SU-DHL-6 (cell line): ENCODE measurements around the gene CYLC2.

Experiments
- H2AFZ ChIP-seq: fragments of 200-600 bp; sonication (generic); 2 replicates; pipeline ENCODE4 v1.6.1; 2014; ENCODE audit warnings: low read depth, mild to moderate bottlenecking, moderate library complexity, mixed read lengths, antibody characterized with exemption, low read length; ENCODE audit not compliant: severe bottlenecking
- H3F3A ChIP-seq: fragments of 200-600 bp; shearing (Covaris generic); 2 replicates; pipeline ENCODE4 v1.6.0; 2016; ENCODE audit warnings: antibody characterized with exemption, mild to moderate bottlenecking; ENCODE audit not compliant: insufficient read depth
- H3K27ac ChIP-seq: fragments of 200-600 bp; sonication (generic); 2 replicates; pipeline ENCODE4 v1.5.1; 2016; ENCODE audit warnings: low read depth, mild to moderate bottlenecking, low read length, moderate library complexity, mixed read lengths
- H3K27me3 ChIP-seq: fragments of 200-600 bp; sonication (generic), shearing (Covaris generic); 2 replicates; pipeline ENCODE4 v1.6.0; 2014; ENCODE audit warnings: mild to moderate bottlenecking, low read length
- H3K36me3 ChIP-seq: fragments of 200-600 bp; sonication (generic); 2 replicates; pipeline ENCODE4 v1.6.1; 2014; ENCODE audit warnings: mild to moderate bottlenecking, low read length, mixed read lengths
- H3K4me2 ChIP-seq: fragments of 300-600, 200-600 bp; shearing (Covaris generic), sonication (generic); 2 replicates; pipeline ENCODE4 v1.6.0; 2014; ENCODE audit warnings: low read length, low read depth, mild to moderate bottlenecking; ENCODE audit not compliant: poor library complexity, severe bottlenecking
- H3K4me3 ChIP-seq: fragments of 200-600 bp; sonication (generic); 2 replicates; pipeline ENCODE4 v1.5.1; 2014; ENCODE audit warnings: antibody characterized with exemption, low read length, mild to moderate bottlenecking, mixed read lengths; ENCODE audit not compliant: insufficient read depth, poor library complexity, severe bottlenecking
- H3K79me2 ChIP-seq: fragments of 200-600 bp; sonication (generic); 2 replicates; pipeline ENCODE4 v1.6.1; 2014; ENCODE audit warnings: mild to moderate bottlenecking, low read length, moderate library complexity; ENCODE audit not compliant: insufficient read depth
- H3K9ac ChIP-seq: fragments of 200-600 bp; sonication (generic); 2 replicates; pipeline ENCODE4 v1.7.0; 2014; ENCODE audit warnings: mild to moderate bottlenecking, low read length
- H3K9me2 ChIP-seq: fragments of 200-600 bp; sonication (generic); replicated peaks from 2 replicates; pipeline ENCODE4 v1.6.1; 2014; ENCODE audit warnings: low read length; ENCODE audit not compliant: insufficient read depth
- H3K9me3 ChIP-seq: fragments of 200-600 bp; sonication (generic); 2 replicates; pipeline ENCODE4 v1.6.1; 2014; ENCODE audit warnings: low read length, mixed read lengths; ENCODE audit not compliant: insufficient read depth
- H4K20me1 ChIP-seq: fragments of 200-600 bp; sonication (generic); 2 replicates; pipeline ENCODE4 v1.6.1; 2014; ENCODE audit warnings: low read depth, mild to moderate bottlenecking, antibody characterized with exemption, low read length, moderate library complexity, mixed read lengths
- CTCF ChIP-seq: fragments of 200-600 bp; sonication (generic); IDR thresholded peaks from one replicate; pipeline ENCODE4 v1.5.1; 2017; ENCODE audit warnings: antibody characterized with exemption, mild to moderate bottlenecking, low read length, moderate library complexity; ENCODE audit not compliant: insufficient read depth, poor library complexity, severe bottlenecking
- EZH2phosphoT487 ChIP-seq: fragments of 200-600 bp; sonication (generic), shearing (Covaris generic); conservative IDR thresholded peaks from 2 replicates; pipeline ENCODE4 v1.6.1; 2018; ENCODE audit warnings: mild to moderate bottlenecking, antibody characterized with exemption, low read length, moderate library complexity, mixed read lengths

The CYLC2 gene

GRCh38 chr9:103014242-103014641, 19.1 kb downstream of the CYLC2 start:
- no peaks in the 10 kb centered on the region for H3K9me3 ChIP-seq
- no peak overlapping the region for H3K9ac ChIP-seq
- no peaks in the 10 kb centered on the region for H3K27me3 ChIP-seq
- TF ChIP-seq CTCF (no peak), EZH2phosphoT487 (no peak)
- H3F3A ChIP-seq = no peaks in the 10 kb centered on the region
- no peak overlapping the region for H3K4me2 ChIP-seq
- H3K4me3 ChIP-seq = no peak overlapping the region
- H4K20me1 ChIP-seq = no peaks in the 10 kb centered on the region
- H3K9me2 ChIP-seq = no peaks in the 10 kb centered on the region
- no peak overlapping the region for H3K27ac ChIP-seq
- no peaks in the 10 kb centered on the region for H3K79me2 ChIP-seq
- H2AFZ ChIP-seq = no peak overlapping the region
- no peaks in the 10 kb centered on the region for H3K36me3 ChIP-seq

- Histone ChIP-seq H3K27me3 (no peaks in the 10 kb centered on the region), H3K4me2 (no peak overlapping the region), H3K9me3 (no peaks in the 10 kb centered on the region), H3K9ac (no peak overlapping the region), H3K9me2 (no peaks in the 10 kb centered on the region), H2AFZ (no peak overlapping the region), H4K20me1 (no peaks in the 10 kb centered on the region), H3K36me3 (no peaks in the 10 kb centered on the region), H3F3A (no peaks in the 10 kb centered on the region), H3K27ac (no peak overlapping the region), H3K79me2 (no peaks in the 10 kb centered on the region), H3K4me3 (no peak overlapping the region)
- TF ChIP-seq CTCF = no peak
Observed at GRCh38 chr9:103025796-103026195, 30.7 kb downstream of the CYLC2 start.

- Histone ChIP-seq H3K4me2 (no peak overlapping the region), H3K36me3 (no peaks in the 10 kb centered on the region), H4K20me1 (no peaks in the 10 kb centered on the region), H3K4me3 (no peak overlapping the region), H3K27ac (no peak overlapping the region), H2AFZ (no peak overlapping the region), H3K9ac (no peak overlapping the region), H3K9me2 (no peaks in the 10 kb centered on the region), H3K9me3 (no peaks in the 10 kb centered on the region), H3F3A (no peaks in the 10 kb centered on the region), H3K27me3 (no peaks in the 10 kb centered on the region), H3K79me2 (no peaks in the 10 kb centered on the region)
- TF ChIP-seq CTCF = no peak
- TF ChIP-seq EZH2phosphoT487 = no peak
Observed at GRCh38 chr9:103037508-103038477, 42.7 kb downstream of the CYLC2 start.
